HEK293 (cell line): ENCODE data around the gene C3.

ENCODE experiments used
- CTCF ChIA-PET: fragments of 350-600 bp; formaldehyde crosslinking; extraction: SDS; loops from one replicate; lab custom pipeline; 2021; ENCODE audit warnings: antibody characterized with exemption; lab: Yijun Ruan, JAX
- POLR2A ChIA-PET: fragments of 300-600 bp; formaldehyde crosslinking; extraction: SDS; loops from one replicate; lab custom pipeline; 2020; ENCODE audit warnings: antibody characterized with exemption, inconsistent platforms; lab: Yijun Ruan, JAX
- H3K27ac ChIP-seq: fragments of 200-500 bp; sonication (Bioruptor generic); 2 replicates; pipeline ENCODE4 v1.5.1; 2014; ENCODE audit warnings: low read depth, low read length, control low read depth, inconsistent platforms; ENCODE audit errors: extremely low read depth
- H3K36me3 ChIP-seq, 2 experiments: fragments of 200-500 bp in 1 of 2; sonication (Bioruptor generic) in 1 of 2; 1 replicate in 1 of 2; 2 replicates in 1 of 2; pipeline ENCODE4 v1.5.1; 2014 to 2017; ENCODE audit warnings: inconsistent platforms in 2 of 2, low read length in 2 of 2; ENCODE audit not compliant: control insufficient read depth in 2 of 2, insufficient read depth in 1 of 2
- H3K4me1 ChIP-seq: fragments of 200-500 bp; sonication (Bioruptor generic); 2 replicates; pipeline ENCODE4 v1.5.1; 2014; ENCODE audit warnings: mild to moderate bottlenecking, low read length, inconsistent platforms; ENCODE audit not compliant: control insufficient read depth, insufficient read depth
- H3K4me3 ChIP-seq: 2 replicates; pipeline ENCODE4 v1.5.1; 2011; ENCODE audit warnings: low read depth, mild to moderate bottlenecking, control low read depth, low read length, moderate library complexity
- H3K9me3 ChIP-seq: fragments of 200-500 bp; sonication (Bioruptor generic); 2 replicates; pipeline ENCODE4 v1.5.1; 2014; ENCODE audit warnings: low read depth, low read length, inconsistent platforms; ENCODE audit not compliant: control insufficient read depth, insufficient read depth
- FEZF1 ChIP-seq: fragments of 450-650 bp; formaldehyde crosslinking; IDR thresholded peaks from 2 replicates; pipeline ENCODE4 v1.5.1; 2016; ENCODE audit warnings: missing biosample characterization, missing genetic modification characterization
- GLIS1 ChIP-seq: fragments of 450-650 bp; formaldehyde crosslinking; IDR thresholded peaks from 2 replicates; pipeline ENCODE4 v1.5.1; 2016; ENCODE audit warnings: missing biosample characterization, missing genetic modification characterization
- KLF10 ChIP-seq: fragments of 450-650 bp; IDR thresholded peaks from 2 replicates; pipeline ENCODE4 v1.5.1; 2018; ENCODE audit warnings: missing biosample characterization, mild to moderate bottlenecking, missing genetic modification characterization
- KLF8 ChIP-seq: fragments of 450-650 bp; formaldehyde crosslinking; IDR thresholded peaks from 2 replicates; pipeline ENCODE4 v1.5.1; 2016; ENCODE audit warnings: missing biosample characterization, missing genetic modification characterization
- OSR2 ChIP-seq: fragments of 450-650 bp; formaldehyde crosslinking; IDR thresholded peaks from 2 replicates; pipeline ENCODE4 v1.5.1; 2016; ENCODE audit warnings: missing biosample characterization, missing genetic modification characterization
- PATZ1 ChIP-seq: fragments of 450-650 bp; formaldehyde crosslinking; IDR thresholded peaks from 2 replicates; pipeline ENCODE4 v1.5.1; 2016; ENCODE audit warnings: missing biosample characterization, missing genetic modification characterization
- REPIN1 ChIP-seq: fragments of 450-650 bp; formaldehyde crosslinking; IDR thresholded peaks from 2 replicates; pipeline ENCODE4 v1.5.1; 2017; ENCODE audit warnings: missing biosample characterization, missing genetic modification characterization, low read depth
- SCRT2 ChIP-seq: fragments of 450-650 bp; formaldehyde crosslinking; IDR thresholded peaks from 2 replicates; pipeline ENCODE4 v1.5.1; 2016; ENCODE audit warnings: missing biosample characterization, missing genetic modification characterization
- SP3 ChIP-seq: fragments of 450-650 bp; formaldehyde crosslinking; IDR thresholded peaks from 2 replicates; pipeline ENCODE4 v1.5.1; 2016; ENCODE audit warnings: missing biosample characterization, missing genetic modification characterization
- ZNF202 ChIP-seq: fragments of 450-650 bp; formaldehyde crosslinking; IDR thresholded peaks from 2 replicates; pipeline ENCODE4 v1.5.1; 2016; ENCODE audit warnings: missing biosample characterization, missing genetic modification characterization, borderline replicate concordance
- ZNF211 ChIP-seq: fragments of 450-650 bp; formaldehyde crosslinking; IDR thresholded peaks from 2 replicates; pipeline ENCODE4 v1.5.1; 2016; ENCODE audit warnings: low read depth, missing biosample characterization, missing genetic modification characterization
- ZNF488 ChIP-seq: fragments of 450-650 bp; formaldehyde crosslinking; IDR thresholded peaks from 2 replicates; pipeline ENCODE4 v1.5.1; 2016; ENCODE audit warnings: missing biosample characterization, missing genetic modification characterization
- ZNF549 ChIP-seq: fragments of 450-650 bp; IDR thresholded peaks from 2 replicates; pipeline ENCODE4 v1.5.1; 2018; ENCODE audit warnings: missing biosample characterization, missing genetic modification characterization, mild to moderate bottlenecking, inconsistent platforms, moderate library complexity
- ZSCAN4 ChIP-seq: fragments of 450-650 bp; formaldehyde crosslinking; IDR thresholded peaks from 2 replicates; pipeline ENCODE4 v1.5.1; 2017; ENCODE audit warnings: missing biosample characterization, missing genetic modification characterization
- TF ChIP-seq, protein P1 (sequence below): fragments of 450-650 bp; formaldehyde crosslinking; IDR thresholded peaks from 2 replicates; pipeline ENCODE4 v1.5.1; 2017; ENCODE audit warnings: missing biosample characterization, missing genetic modification characterization
- TF ChIP-seq, protein P2 (sequence below): fragments of 450-650 bp; formaldehyde crosslinking; IDR thresholded peaks from 2 replicates; pipeline ENCODE4 v1.5.1; 2016; ENCODE audit warnings: missing biosample characterization, missing genetic modification characterization
- TF ChIP-seq, protein P3 (sequence below): fragments of 450-650 bp; formaldehyde crosslinking; IDR thresholded peaks from 2 replicates; pipeline ENCODE4 v1.5.1; 2017; ENCODE audit warnings: missing biosample characterization, missing genetic modification characterization
- TF ChIP-seq, protein P4 (sequence below): fragments of 450-650 bp; formaldehyde crosslinking; IDR thresholded peaks from 2 replicates; pipeline ENCODE4 v1.5.1; 2016; ENCODE audit warnings: missing biosample characterization, missing genetic modification characterization

C3 gene

GRCh38 chr19:6725513-6726231 is 5.2 kb upstream of the C3 start:
- Histone ChIP-seq H3K36me3 (no peaks in the 10 kb centered on the region; a peak in 1 of 3 replicates), H3K4me3 (no peak overlapping the region), H3K4me1 (no peaks in the 10 kb centered on the region), H3K27ac (no peak overlapping the region), H3K9me3 (no peaks in the 10 kb centered on the region)
- ChIA-PET CTCF (interaction anchor here (1.1 to 1.7 kb wide), 2 partner anchors 11 to 138 kb away, joined by 3 to 6 read pairs; no protein-coding TSS in a partner anchor), POLR2A (no interaction called here)
- TF ChIP-seq, protein P1, sequence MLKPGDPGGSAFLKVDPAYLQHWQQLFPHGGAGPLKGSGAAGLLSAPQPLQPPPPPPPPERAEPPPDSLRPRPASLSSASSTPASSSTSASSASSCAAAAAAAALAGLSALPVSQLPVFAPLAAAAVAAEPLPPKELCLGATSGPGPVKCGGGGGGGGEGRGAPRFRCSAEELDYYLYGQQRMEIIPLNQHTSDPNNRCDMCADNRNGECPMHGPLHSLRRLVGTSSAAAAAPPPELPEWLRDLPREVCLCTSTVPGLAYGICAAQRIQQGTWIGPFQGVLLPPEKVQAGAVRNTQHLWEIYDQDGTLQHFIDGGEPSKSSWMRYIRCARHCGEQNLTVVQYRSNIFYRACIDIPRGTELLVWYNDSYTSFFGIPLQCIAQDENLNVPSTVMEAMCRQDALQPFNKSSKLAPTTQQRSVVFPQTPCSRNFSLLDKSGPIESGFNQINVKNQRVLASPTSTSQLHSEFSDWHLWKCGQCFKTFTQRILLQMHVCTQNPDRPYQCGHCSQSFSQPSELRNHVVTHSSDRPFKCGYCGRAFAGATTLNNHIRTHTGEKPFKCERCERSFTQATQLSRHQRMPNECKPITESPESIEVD, result no peak
- TF ChIP-seq, protein P2, sequence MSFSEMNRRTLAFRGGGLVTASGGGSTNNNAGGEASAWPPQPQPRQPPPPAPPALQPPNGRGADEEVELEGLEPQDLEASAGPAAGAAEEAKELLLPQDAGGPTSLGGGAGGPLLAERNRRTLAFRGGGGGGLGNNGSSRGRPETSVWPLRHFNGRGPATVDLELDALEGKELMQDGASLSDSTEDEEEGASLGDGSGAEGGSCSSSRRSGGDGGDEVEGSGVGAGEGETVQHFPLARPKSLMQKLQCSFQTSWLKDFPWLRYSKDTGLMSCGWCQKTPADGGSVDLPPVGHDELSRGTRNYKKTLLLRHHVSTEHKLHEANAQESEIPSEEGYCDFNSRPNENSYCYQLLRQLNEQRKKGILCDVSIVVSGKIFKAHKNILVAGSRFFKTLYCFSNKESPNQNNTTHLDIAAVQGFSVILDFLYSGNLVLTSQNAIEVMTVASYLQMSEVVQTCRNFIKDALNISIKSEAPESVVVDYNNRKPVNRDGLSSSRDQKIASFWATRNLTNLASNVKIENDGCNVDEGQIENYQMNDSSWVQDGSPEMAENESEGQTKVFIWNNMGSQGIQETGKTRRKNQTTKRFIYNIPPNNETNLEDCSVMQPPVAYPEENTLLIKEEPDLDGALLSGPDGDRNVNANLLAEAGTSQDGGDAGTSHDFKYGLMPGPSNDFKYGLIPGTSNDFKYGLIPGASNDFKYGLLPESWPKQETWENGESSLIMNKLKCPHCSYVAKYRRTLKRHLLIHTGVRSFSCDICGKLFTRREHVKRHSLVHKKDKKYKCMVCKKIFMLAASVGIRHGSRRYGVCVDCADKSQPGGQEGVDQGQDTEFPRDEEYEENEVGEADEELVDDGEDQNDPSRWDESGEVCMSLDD (tag by site-specific recombination), result no peak
- TF ChIP-seq REPIN1 (tag by site-specific recombination), result no peak
- no peak for TF ChIP-seq SCRT2 (tag by site-specific recombination)
- TF ChIP-seq, protein P3, sequence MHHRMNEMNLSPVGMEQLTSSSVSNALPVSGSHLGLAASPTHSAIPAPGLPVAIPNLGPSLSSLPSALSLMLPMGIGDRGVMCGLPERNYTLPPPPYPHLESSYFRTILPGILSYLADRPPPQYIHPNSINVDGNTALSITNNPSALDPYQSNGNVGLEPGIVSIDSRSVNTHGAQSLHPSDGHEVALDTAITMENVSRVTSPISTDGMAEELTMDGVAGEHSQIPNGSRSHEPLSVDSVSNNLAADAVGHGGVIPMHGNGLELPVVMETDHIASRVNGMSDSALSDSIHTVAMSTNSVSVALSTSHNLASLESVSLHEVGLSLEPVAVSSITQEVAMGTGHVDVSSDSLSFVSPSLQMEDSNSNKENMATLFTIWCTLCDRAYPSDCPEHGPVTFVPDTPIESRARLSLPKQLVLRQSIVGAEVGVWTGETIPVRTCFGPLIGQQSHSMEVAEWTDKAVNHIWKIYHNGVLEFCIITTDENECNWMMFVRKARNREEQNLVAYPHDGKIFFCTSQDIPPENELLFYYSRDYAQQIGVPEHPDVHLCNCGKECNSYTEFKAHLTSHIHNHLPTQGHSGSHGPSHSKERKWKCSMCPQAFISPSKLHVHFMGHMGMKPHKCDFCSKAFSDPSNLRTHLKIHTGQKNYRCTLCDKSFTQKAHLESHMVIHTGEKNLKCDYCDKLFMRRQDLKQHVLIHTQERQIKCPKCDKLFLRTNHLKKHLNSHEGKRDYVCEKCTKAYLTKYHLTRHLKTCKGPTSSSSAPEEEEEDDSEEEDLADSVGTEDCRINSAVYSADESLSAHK (tag by site-specific recombination), result no peak
- no peak for TF ChIP-seq PATZ1 (tag by site-specific recombination)
- TF ChIP-seq ZNF202, result no peak
- no peak for TF ChIP-seq GLIS1 (tag by site-specific recombination)
- TF ChIP-seq, protein P4, sequence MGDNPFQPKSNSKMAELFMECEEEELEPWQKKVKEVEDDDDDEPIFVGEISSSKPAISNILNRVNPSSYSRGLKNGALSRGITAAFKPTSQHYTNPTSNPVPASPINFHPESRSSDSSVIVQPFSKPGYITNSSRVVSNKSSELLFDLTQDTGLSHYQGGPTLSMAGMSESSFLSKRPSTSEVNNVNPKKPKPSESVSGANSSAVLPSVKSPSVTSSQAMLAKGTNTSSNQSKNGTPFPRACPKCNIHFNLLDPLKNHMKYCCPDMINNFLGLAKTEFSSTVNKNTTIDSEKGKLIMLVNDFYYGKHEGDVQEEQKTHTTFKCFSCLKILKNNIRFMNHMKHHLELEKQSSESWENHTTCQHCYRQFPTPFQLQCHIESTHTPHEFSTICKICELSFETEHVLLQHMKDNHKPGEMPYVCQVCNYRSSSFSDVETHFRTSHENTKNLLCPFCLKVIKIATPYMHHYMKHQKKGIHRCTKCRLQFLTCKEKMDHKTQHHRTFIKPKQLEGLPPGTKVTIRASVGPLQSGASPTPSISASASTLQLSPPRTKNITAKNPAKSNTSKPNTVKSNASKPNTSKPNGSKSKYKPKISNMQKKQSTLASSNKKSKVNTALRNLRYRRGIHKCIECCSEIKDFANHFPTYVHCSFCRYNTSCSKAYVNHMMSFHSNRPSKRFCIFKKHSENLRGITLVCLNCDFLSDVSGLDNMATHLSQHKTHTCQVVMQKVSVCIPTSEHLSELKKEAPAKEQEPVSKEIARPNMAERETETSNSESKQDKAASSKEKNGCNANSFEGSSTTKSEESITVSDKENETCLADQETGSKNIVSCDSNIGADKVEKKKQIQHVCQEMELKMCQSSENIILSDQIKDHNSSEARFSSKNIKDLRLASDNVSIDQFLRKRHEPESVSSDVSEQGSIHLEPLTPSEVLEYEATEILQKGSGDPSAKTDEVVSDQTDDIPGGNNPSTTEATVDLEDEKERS (tag by site-specific recombination), result no peak
- no peak for TF ChIP-seq ZNF488 (tag by site-specific recombination)
- no peak for TF ChIP-seq KLF10 (tag by site-specific recombination)
- TF ChIP-seq ZNF211, result no peak
- no peak for TF ChIP-seq ZSCAN4 (tag by site-specific recombination)
- TF ChIP-seq ZNF549 (tag by site-specific recombination), result no peak
- TF ChIP-seq KLF8, result no peak
- TF ChIP-seq OSR2 (tag by site-specific recombination), result no peak
- no peak for TF ChIP-seq FEZF1 (tag by site-specific recombination)
- no peak for TF ChIP-seq SP3
